NCI-H774 (cell line): Measurements from ENCODE around the gene TRRAP.

Experiments used
- DNase-seq: peaks from one replicate; lab custom pipeline; 2025; lab: John Stamatoyannopoulos, UW

Gene TRRAP

DNA sequence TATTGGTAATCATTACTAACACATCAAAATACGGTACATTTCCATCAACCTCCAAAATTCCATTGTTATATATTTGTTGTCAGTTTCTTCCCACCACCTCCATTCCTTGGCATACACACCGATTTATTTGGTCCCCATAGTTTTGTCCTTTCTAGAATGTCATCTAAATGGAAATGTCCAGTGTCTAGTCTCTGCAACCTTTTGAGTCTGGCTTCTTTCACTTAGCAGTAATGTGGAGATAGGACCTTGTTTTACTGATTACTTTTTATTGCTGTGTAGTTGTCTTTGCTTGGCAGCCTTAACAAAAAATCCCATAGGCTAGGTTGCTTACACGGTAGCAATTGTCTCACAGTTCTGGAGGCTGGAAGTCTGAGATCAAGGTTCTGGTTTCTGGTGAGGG, 22.5 kb downstream of the TRRAP start:
- DNase-seq: no peak

DNA sequence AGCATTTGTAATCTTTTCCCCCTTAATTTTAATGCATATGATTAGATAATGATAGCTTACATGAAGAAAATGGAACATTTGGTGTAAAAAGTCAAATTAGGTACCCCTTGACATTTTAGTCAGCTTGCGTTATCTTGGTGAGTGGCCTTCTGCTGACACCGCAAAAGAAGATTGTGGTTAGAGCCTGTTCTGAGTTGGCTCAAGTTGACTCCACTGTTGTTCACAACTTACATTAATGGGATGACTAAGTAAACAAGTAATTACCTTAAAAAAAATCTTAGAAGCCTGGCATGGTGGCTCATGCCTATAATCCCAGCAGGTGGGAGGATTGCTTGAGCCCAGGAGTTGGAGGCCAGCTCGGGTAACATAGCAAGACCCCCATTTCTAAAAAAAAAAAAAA, 24.2 kb downstream of the TRRAP start:
- no peak for DNase-seq

DNA sequence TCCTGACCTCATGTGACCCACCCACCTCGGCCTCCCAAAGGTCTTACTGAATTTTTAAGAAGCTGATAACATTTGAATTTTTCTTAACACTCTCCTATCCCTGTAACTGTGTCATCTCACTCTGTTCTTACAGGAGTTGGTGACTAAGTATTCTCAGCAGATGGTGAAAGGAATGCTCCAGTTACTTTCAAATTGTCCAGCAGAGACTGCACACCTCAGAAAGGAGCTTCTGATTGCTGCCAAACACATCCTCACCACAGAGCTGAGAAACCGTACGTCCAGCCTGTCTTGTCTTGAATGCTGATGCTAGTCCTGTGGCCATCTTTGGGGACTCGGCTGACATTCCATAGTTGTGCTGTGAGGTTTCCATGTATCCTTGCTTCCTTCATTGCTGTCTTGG, 24.9 kb downstream of the TRRAP start:
- DNase-seq: no peak

DNA sequence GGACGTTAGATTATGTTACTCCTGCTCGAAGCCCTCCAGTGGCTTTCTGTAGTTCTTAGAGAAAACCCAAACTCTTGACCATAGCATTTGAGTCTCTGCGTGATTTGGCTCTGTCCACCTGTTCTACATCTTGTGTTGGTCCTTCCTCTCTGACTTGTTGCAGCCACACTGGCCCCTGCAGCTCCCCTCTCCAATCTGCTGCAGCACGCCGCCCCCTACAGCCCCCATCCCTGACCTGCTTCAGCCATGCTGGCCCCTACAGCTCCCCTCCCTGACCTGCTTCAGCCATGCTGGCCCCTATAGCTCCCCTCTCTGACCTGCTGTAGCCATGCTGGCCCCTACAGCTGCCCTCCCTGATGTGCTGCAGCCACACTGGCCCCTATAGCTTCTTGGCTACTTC, 29.2 kb downstream of the TRRAP start:
- no peak for DNase-seq

DNA sequence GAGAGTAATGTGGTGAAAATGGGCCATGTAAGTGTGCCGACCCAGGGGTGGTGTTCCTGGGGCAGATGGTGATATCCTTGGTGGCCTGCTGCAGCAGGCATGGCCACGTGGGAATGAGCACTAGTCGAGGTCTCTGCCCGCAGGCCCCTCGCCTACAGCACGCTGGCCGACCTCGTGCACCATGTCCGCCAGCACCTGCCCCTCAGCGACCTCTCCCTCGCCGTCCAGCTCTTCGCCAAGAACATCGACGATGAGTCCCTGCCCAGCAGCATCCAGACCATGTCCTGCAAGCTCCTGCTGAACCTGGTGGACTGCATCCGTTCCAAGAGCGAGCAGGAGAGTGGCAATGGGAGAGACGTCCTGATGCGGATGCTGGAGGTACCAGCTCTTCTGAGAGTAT, 30.3 kb downstream of the TRRAP start:
- DNase-seq: no peak

DNA sequence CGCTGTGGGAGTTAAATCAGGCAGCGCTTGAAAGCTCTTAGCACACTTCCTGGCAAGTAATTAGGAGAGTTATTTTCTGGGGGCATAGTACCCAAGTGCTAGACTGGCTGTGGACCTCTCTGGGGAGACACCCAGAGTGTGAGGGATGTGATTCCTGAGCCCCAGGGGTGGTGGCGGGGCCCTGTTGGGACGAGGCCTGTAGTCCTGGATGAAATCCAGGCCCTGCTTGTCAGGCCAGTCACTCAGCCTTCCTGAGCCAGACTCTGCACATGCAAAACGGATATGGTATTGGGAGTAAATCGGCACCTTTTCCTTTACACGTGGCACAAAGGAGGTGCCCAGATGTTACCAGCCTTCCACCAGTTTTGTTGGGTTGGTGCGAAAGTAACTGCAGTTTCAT, 31.2 kb downstream of the TRRAP start:
- DNase-seq: no peak

DNA sequence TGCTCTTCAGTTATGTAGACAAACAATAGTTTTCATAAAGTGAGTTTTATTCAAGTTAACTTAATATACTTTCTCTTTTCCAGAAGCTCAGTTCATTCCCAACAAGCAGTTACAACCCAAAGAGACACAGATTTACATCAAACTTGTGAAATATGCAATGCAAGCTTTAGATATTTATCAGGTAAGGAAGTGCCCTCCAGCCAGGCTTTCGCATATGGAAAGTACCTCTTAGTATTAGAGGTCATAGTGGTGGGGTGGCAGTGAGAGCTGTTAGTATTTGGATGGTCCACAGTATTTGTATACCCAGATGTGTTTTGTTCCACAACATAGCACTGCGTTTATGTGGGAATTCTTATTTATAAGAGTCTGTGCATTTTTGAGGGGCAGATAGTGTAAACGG, 32.1 kb downstream of the TRRAP start:
- DNase-seq: no peak

DNA sequence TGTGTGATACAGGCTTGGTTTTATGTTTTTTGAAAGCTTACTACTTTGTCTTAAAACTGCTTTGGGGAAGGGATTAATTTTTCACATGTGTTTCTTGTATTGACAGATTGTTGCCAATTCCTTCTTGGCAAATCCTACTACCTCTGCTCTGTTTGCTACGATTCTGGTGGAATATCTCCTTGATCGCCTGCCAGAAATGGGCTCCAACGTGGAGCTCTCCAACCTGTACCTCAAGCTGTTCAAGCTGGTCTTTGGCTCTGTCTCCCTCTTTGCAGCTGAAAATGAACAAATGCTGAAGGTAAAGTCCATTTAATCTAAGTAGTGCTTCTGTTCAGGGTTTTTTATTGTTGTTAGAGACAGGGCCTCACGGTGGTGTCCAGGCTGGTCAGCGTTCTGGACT, 33.6 kb downstream of the TRRAP start:
- no peak for DNase-seq

DNA sequence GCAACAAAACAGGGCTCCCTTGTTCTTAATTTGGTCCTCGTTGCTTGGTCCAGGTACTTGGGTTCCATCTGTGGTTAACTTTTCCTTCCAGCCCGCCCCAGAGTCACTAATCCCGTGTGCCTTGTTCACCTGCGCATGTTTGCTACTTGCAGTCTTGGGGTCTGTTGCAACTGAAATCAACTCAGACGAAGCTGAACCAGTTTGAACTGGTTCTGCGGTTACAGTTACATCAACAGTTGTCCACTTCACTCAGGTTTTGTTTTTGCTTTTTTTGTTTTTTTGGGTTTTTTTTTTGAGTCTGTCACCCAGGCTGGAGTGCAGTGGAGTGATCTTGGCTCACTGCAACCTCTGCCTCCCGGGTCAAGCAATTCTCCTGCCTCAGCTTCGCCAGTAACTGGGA, 34.7 kb downstream of the TRRAP start:
- DNase-seq: no peak

DNA sequence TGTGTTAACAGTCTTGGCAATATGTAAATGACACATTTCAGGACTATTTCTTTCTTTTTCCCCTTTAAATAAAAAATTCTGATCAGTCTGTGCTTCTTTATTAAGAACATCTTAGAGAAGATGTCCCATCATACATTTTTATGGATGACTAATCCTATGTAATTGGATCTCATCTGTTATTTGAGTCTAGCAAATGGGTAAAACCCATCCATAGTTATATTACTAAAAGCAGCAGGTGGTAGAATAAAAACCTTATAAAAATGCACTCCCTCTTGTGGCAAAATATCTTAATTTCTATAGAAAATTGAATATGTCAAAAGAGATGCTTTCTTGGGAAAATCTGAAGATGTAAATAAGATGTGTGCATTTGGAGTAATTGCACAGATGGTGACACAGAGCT, 35.3 kb downstream of the TRRAP start:
- DNase-seq: no peak

DNA sequence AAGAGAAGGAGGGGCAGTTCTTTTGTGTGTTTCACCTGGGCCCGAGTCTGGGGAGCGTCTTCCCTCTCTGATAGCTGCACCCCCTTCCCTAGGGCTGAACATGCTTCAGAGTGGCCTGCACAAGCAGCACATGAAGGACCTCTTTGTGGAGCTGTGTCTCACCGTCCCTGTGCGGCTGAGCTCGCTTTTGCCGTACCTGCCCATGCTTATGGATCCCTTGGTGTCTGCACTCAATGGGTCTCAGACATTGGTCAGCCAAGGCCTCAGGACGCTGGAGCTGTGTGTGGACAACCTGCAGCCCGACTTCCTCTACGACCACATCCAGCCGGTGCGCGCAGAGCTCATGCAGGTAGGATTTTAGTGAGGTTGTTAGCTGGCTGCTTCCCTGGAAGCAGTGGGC, 39.0 kb downstream of the TRRAP start:
- no peak for DNase-seq

DNA sequence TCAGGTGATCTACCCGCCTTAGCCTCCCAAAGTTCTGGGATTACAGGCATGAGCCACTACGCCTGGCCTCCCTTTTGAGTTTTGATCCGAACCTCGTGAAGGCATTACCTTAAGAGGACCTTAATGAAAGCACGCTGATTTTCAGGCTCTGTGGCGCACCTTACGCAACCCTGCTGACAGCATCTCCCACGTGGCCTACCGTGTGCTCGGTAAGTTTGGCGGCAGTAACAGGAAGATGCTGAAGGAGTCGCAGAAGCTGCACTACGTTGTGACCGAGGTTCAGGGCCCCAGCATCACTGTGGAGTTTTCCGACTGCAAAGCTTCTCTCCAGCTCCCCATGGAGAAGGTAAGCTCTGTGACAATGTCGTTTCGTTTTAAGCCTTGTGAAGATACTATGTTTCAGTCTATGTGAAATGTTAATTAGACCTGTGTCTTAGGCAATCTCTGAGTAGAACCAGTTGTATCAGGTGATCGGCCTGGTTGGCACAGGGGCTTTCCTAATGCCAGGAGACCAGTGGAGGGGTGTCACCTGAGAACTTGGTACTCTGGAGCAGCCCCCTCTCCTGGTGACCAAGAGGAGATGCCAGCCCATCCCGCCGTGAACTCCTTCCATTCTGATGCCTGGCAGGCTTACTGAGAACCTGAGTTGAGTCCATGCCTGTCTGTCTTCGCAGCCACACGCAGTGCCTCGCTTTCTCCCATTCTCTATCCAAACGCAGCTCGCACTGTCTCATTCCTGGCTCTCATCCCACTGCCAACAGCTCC, 43.5 kb downstream of the TRRAP start:
- DNase-seq: no peak

DNA sequence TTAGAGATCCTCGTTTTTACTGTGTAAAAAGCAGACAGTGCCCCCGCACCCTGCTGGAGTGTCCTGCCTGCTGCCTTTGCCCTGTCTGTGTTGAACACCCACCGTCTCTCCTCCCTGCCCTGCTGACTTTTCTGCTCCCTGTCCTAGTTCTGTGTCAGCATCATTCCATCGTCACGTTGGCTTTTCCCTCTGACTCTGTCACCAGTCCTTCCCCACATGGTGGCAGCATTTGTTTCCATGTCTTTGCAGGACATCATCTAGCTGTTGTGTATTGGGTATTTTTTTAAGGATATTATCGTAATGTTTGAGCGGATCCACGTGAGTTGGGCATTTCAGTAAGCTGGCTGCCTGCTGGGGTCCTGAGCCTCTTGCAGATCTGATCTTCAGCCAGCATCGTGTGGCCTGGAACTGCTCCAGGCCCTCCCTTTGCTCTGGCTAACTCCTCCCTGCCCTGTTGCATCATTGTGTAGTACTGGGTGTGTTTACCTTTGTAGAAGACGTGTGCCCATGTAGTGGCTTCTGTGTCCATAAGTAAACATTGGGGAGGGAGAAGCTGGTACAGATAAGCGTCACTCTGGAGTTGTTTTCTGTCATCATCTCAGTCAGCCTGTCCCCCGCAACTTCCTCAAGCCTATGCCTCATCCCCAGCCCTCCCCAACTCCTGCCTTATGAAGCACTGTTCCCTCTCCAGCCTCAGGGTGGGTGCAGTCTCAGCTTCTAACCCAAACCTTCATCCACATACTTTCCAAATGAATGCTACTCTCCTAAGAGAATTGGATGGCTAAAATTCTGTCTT, 44.3 kb downstream of the TRRAP start:
- peak; percentile 28 for DNase-seq

DNA sequence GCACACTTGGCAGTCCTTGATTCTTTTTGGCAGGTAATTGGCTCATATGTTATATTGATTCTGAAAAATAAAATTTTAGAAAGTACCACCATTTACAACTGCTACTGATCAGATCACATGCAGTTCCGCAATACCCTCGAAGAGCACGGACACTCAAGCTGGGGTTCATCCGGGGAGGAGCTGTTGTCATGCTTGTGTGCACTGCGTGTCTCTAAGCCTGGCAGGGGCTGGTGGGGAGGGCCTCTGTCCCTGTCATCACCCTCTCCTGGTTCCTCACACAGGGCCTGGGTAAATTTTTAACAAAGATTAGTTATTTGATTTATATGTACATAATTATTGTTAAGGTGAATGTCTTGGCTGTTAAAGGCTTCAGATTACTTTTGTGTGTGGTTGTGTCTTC, 45.2 kb downstream of the TRRAP start:
- no peak for DNase-seq

DNA sequence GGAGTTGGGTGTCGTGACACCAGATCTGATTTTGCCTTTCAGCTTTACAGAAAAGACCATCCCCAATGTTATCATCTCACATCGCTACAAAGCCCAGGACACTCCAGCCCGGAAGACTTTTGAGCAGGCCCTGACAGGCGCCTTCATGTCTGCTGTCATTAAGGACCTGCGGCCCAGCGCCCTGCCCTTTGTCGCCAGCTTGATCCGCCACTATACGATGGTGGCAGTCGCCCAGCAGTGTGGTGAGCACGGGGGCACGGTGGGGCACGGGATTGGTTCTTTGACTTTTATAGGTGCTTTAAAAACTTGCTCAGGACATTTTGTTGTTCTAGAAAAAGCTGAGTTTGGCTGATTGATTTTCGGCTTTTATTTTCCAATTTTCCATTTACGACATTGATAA, 48.8 kb downstream of the TRRAP start:
- no peak for DNase-seq

DNA sequence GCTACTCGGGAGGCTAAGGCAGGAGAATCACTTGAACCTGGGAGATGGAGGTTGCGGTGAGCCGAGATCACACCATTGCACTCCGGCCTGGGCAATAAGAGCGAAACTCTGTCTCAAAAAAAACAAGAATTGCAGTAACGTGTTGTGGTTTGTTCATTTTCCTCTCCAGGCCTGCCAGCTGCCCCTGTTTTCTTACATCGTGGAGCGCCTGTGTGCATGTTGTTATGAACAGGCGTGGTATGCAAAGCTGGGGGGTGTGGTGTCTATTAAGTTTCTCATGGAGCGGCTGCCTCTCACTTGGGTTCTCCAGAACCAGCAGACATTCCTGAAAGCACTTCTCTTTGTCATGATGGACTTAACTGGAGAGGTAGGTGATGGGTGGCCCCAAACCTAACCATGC, 52.1 kb downstream of the TRRAP start:
- DNase-seq: no peak

DNA sequence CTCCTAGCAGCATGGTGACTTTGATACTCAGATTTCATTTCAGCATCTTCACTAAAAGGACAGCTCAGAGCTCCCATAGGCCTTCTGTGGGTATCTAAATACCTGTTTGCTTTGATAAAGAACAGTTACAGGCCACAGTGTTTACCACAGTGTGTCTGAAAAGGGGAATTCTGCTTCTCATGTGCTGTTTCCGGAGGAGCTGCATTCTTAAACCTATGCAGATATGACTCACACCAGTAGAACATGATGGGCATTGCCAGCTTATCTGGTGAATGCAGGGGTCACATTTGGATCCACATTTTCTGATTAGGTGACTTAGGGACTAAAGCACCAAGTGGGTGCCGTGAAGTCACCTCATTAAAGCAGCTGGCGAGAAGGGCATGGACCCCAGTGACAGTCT, 52.6 kb downstream of the TRRAP start:
- no peak for DNase-seq

DNA sequence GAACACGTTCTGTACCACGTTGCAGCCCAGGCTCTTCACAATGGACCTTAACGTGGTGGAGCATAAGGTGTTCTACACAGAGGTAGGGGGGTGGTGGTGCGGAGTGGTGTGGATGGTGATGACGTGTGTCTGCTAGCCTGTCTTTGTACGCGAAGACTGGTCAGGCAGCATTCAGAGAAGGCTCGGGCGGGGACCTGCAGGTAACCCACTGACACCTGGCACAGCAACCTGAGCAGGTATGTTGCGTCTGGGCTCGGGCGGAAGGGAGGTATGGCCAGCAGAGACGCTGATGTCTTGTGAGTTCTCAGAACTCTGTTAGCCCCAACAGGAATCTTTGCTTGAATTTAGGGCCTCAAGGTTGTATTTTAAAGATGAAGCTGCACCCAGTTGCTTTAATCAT, 55.0 kb downstream of the TRRAP start:
- DNase-seq: no peak

DNA sequence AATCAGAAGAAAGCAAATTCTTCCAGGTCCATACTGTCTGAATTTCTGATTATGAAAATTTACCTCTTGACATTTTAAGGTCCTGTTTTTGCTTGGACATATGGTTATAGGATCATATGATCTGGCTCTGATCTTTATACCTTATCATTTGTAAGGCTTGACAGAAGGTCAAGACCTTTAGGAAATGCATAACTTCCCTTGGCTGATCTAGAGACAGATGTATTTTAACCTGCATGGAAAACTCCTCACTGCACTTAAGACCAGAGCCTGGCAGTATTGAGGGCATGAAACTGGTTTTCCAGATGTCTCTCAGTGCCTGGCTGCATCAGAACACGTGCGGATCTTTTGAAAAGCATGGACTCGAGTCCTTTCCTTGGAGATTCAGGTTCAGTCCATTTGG, 55.9 kb downstream of the TRRAP start:
- DNase-seq: no peak

DNA sequence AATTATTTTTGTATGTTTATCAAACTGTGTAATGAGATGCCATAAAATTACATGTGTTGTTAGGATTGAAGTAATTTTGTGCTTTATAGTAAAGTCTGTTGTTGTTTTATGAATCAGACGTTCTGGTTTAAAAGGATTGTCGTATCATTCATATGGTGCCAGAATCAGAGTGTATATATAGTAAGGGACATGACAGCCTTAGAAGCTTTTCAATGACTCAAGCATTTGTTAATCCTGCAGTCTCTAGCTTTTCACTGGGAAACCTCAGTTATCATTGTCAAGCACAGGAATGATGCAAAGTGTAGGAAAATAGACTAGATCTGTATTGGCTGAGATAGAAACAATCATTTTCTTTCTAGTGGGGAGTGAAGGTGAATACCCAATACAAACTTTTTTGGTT, 57.5 kb downstream of the TRRAP start:
- no peak for DNase-seq

DNA sequence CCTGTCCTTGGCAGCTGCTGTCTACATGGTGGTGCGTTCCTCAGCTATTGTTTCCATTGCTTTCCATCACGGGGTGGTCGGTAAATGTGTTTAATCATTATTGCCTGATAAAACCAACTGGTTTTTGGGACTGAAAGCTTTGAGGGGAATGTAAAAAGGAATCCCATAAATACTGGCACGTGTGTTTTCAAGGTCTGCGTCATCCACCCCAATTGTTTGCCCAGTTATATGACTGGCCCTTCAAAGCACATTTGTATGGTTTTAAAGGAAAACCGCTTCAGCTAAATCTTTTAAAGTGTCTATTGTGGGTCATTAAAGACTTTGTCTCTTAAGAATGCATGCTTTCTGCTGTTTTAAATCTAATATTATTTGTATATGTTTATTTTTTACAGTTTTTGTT, 65.0 kb downstream of the TRRAP start:
- no peak for DNase-seq

DNA sequence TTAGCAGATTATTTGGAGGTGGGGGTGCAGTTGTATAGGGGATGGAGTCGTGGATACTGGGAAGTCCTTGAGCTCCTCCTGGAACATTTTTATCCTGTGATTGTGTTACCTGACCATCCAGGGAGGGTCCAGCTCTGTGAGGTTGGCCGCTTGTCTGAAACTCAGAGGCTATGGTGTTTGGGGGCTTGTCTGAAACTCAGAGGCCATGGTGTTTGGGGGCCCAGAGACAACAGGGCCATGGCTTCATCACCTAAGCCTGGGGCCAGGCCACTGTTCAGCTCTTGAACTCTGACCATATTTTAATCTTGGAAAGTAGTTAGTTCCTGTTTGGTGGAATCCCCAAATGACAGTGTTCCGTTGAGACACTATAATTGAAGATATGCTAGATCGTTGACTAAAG, 66.1 kb downstream of the TRRAP start:
- no peak for DNase-seq

DNA sequence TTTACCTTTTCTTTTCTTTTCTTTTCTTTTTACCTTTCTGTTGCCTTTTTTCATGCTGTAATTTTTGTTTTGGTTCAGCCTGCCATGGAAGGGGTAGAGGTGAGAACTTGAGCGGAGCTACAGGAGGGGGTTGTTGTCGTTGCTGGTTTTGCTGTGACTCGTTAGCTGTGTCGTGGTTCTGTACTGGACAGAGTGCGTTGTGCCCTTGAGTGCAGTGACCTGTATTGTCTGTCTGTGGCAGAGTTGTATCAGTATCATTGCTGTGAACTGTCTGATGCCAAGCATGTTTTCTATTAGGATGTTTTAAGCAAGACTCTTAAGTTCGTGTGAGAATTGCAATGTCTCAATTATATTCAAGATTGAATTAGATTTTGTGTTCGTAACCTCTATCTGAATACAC, 67.5 kb downstream of the TRRAP start:
- DNase-seq: no peak

DNA sequence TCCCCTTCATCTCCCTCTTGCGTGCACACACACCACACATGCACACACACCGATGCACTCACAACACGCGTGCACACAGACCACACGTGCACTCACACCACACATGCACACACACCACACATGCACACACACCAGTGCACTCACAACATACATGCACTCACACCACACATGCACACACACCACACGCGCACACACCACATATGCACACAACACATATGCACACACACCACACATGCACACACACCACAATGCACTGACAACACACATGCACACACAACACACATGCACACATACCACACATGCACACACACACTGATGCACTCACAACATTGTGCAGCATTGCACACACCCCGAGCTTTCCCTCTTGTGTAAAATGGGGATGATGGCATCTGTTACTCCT, 68.1 kb downstream of the TRRAP start:
- no peak for DNase-seq
